ENCODE data around the gene NTF3.

The NTF3 gene

GRCh38 chr12:5518584-5519365 lies 86.9 kb downstream of the NTF3 start:
- no peak for TF ChIP-seq POLR2A (IDR thresholded peaks at IDR 0.05; ENCODE audit: low read depth, low read length)
- no peak for TF ChIP-seq TAF1 (IDR thresholded peaks at IDR 0.05; ENCODE audit: borderline replicate concordance, low read depth, low read length)
- no peak for TF ChIP-seq POLR2AphosphoS5 (IDR thresholded peaks at IDR 0.05; ENCODE audit: low read depth, low read length)
- FAIRE-seq = no peak
- DNase-seq (ENCODE audit: insufficient read length) = no peak

- DNase-seq (ENCODE audit: insufficient read length) = no peak
- no peak for FAIRE-seq
- no peak for TF ChIP-seq POLR2A (IDR thresholded peaks at IDR 0.05; ENCODE audit: low read depth, low read length)
- TF ChIP-seq POLR2AphosphoS5 (IDR thresholded peaks at IDR 0.05; ENCODE audit: low read depth, low read length) = no peak
- no peak for TF ChIP-seq TAF1 (IDR thresholded peaks at IDR 0.05; ENCODE audit: borderline replicate concordance, low read depth, low read length)
Measured at GRCh38 chr12:5520037-5520436, 88.1 kb downstream of the NTF3 start.

GRCh38 chr12:5520831-5521230 lies 88.9 kb downstream of the NTF3 start:
- TF ChIP-seq POLR2AphosphoS5 (IDR thresholded peaks at IDR 0.05; ENCODE audit: low read depth, low read length) = no peak
- no peak for TF ChIP-seq TAF1 (IDR thresholded peaks at IDR 0.05; ENCODE audit: borderline replicate concordance, low read depth, low read length)
- TF ChIP-seq POLR2A (IDR thresholded peaks at IDR 0.05; ENCODE audit: low read depth, low read length) = no peak
- no peak for DNase-seq (ENCODE audit: insufficient read length)
- FAIRE-seq = no peak

- TF ChIP-seq TAF1 (IDR thresholded peaks at IDR 0.05; ENCODE audit: borderline replicate concordance, low read depth, low read length) (no peak), POLR2AphosphoS5 (IDR thresholded peaks at IDR 0.05; ENCODE audit: low read depth, low read length) (no peak), POLR2A (IDR thresholded peaks at IDR 0.05; ENCODE audit: low read depth, low read length) (no peak)
- DNase-seq (ENCODE audit: insufficient read length) (no peak), FAIRE-seq (no peak)
Measured at GRCh38 chr12:5521456-5522325, 89.8 kb downstream of the NTF3 start.

GRCh38 chr12:5522432-5523335 lies 90.8 kb downstream of the NTF3 start:
- FAIRE-seq (no peak), DNase-seq (ENCODE audit: insufficient read length) (no peak)
- TF ChIP-seq POLR2AphosphoS5 (IDR thresholded peaks at IDR 0.05; ENCODE audit: low read depth, low read length) (no peak), TAF1 (IDR thresholded peaks at IDR 0.05; ENCODE audit: borderline replicate concordance, low read depth, low read length) (no peak), POLR2A (IDR thresholded peaks at IDR 0.05; ENCODE audit: low read depth, low read length) (no peak)

- no peak for TF ChIP-seq POLR2AphosphoS5 (IDR thresholded peaks at IDR 0.05; ENCODE audit: low read depth, low read length)
- no peak for TF ChIP-seq TAF1 (IDR thresholded peaks at IDR 0.05; ENCODE audit: borderline replicate concordance, low read depth, low read length)
- TF ChIP-seq POLR2A (IDR thresholded peaks at IDR 0.05; ENCODE audit: low read depth, low read length) = no peak
- no peak for FAIRE-seq
- no peak for DNase-seq (ENCODE audit: insufficient read length)
Measured at GRCh38 chr12:5523396-5524115, 91.6 kb downstream of the NTF3 start.

GRCh38 chr12:5524116-5524768 lies 92.3 kb downstream of the NTF3 start:
- no peak for TF ChIP-seq TAF1 (IDR thresholded peaks at IDR 0.05; ENCODE audit: borderline replicate concordance, low read depth, low read length)
- TF ChIP-seq POLR2AphosphoS5 (IDR thresholded peaks at IDR 0.05; ENCODE audit: low read depth, low read length) = no peak
- no peak for TF ChIP-seq POLR2A (IDR thresholded peaks at IDR 0.05; ENCODE audit: low read depth, low read length)
- no peak for FAIRE-seq
- DNase-seq (ENCODE audit: insufficient read length) = no peak

GRCh38 chr12:5524769-5525436 lies 93.0 kb downstream of the NTF3 start:
- no peak for FAIRE-seq
- DNase-seq (ENCODE audit: insufficient read length) = no peak
- TF ChIP-seq TAF1 (IDR thresholded peaks at IDR 0.05; ENCODE audit: borderline replicate concordance, low read depth, low read length) (no peak), POLR2AphosphoS5 (IDR thresholded peaks at IDR 0.05; ENCODE audit: low read depth, low read length) (no peak), POLR2A (IDR thresholded peaks at IDR 0.05; ENCODE audit: low read depth, low read length) (no peak)

- FAIRE-seq = no peak
Measured at GRCh38 chr12:5525783-5526367, 94.0 kb downstream of the NTF3 start.

More at GRCh38 chr12:5525783-5526367, 94.0 kb downstream of the NTF3 start:
- no peak for TF ChIP-seq TAF1 (IDR thresholded peaks at IDR 0.05; ENCODE audit: borderline replicate concordance, low read depth, low read length)
- TF ChIP-seq POLR2A (IDR thresholded peaks at IDR 0.05; ENCODE audit: low read depth, low read length) = no peak
- no peak for TF ChIP-seq POLR2AphosphoS5 (IDR thresholded peaks at IDR 0.05; ENCODE audit: low read depth, low read length)
- DNase-seq (ENCODE audit: insufficient read length) = no peak

All from GM12892 (cell line).